Muscle layer of colon (tissue), 2 donors: Measurements from ENCODE around the gene SUDS3.

Source experiments
- H3K27ac ChIP-seq: one replicate; pipeline ENCODE4 v1.7.0; 2013; ENCODE audit warnings: low read depth, mild to moderate bottlenecking, low read length, moderate library complexity
- H3K27me3 ChIP-seq, 2 donors: one replicate each; pipeline ENCODE4 v1.7.0; 2013; ENCODE audit warnings: low read length in 2 of 2, mild to moderate bottlenecking in 2 of 2; ENCODE audit not compliant: insufficient read depth in 2 of 2, control insufficient read depth in 1 of 2
- H3K36me3 ChIP-seq: one replicate; pipeline ENCODE4 v1.7.0; 2013; ENCODE audit warnings: mild to moderate bottlenecking, low read length; ENCODE audit not compliant: insufficient read depth
- H3K4me1 ChIP-seq: one replicate; pipeline ENCODE4 v1.7.0; 2013; ENCODE audit warnings: mild to moderate bottlenecking, low read length; ENCODE audit not compliant: insufficient read depth
- H3K4me3 ChIP-seq, 2 donors: one replicate each; pipeline ENCODE4 v1.7.0; 2013; ENCODE audit warnings: low read length in 2 of 2, low read depth in 1 of 2, mild to moderate bottlenecking in 1 of 2, moderate library complexity in 1 of 2
- H3K9ac ChIP-seq: one replicate; pipeline ENCODE4 v1.7.0; 2013; ENCODE audit warnings: low read length
- H3K9me3 ChIP-seq: one replicate; pipeline ENCODE4 v1.7.0; 2013; ENCODE audit warnings: mild to moderate bottlenecking, low read length
- donor health status: abdominal sarcoma.
- donor health status: Adenocarcinoma of cecum.

SUDS3 gene

GRCh38 chr12:118358008-118358359 lies 18.4 kb upstream of the SUDS3 start:
- H3K27me3 ChIP-seq = no peaks in the 10 kb centered on the region
- H3K27ac ChIP-seq = no peak overlapping the region
- H3K4me1 ChIP-seq = peaks cover 20% of the 10 kb centered on the region
- no peaks in the 10 kb centered on the region for H3K36me3 ChIP-seq
- no peaks in the 10 kb centered on the region for H3K9me3 ChIP-seq
- H3K4me3 ChIP-seq = no peak overlapping the region
- H3K9ac ChIP-seq = no peak overlapping the region

- Histone ChIP-seq H3K4me3 (no peak overlapping the region), H3K27me3 (no peaks in the 10 kb centered on the region), H3K9ac (no peak overlapping the region), H3K4me1 (peaks cover 20% of the 10 kb centered on the region), H3K27ac (no peak overlapping the region), H3K9me3 (no peaks in the 10 kb centered on the region), H3K36me3 (no peaks in the 10 kb centered on the region)
Measured at GRCh38 chr12:118358612-118359540, 17.5 kb upstream of the SUDS3 start.

GRCh38 chr12:118359541-118359915 lies 16.8 kb upstream of the SUDS3 start:
- no peak overlapping the region for H3K9ac ChIP-seq
- H3K27me3 ChIP-seq = no peaks in the 10 kb centered on the region
- H3K4me3 ChIP-seq = no peak overlapping the region
- H3K9me3 ChIP-seq = no peaks in the 10 kb centered on the region
- no peak overlapping the region for H3K27ac ChIP-seq
- H3K36me3 ChIP-seq = no peaks in the 10 kb centered on the region
- H3K4me1 ChIP-seq = peaks cover 20% of the 10 kb centered on the region

- H3K4me3 ChIP-seq = no peak overlapping the region
- no peaks in the 10 kb centered on the region for H3K9me3 ChIP-seq
- H3K36me3 ChIP-seq = no peaks in the 10 kb centered on the region
- no peak overlapping the region for H3K9ac ChIP-seq
- H3K4me1 ChIP-seq = peaks cover 18% of the 10 kb centered on the region
- H3K27ac ChIP-seq = no peak overlapping the region
- no peaks in the 10 kb centered on the region for H3K27me3 ChIP-seq
Measured at GRCh38 chr12:118361092-118361404, 15.3 kb upstream of the SUDS3 start.

GRCh38 chr12:118361889-118362288 lies 14.5 kb upstream of the SUDS3 start:
- Histone ChIP-seq H3K9me3 (no peaks in the 10 kb centered on the region), H3K4me1 (peaks cover 9% of the 10 kb centered on the region), H3K27me3 (no peaks in the 10 kb centered on the region), H3K36me3 (no peaks in the 10 kb centered on the region), H3K4me3 (no peak overlapping the region), H3K9ac (no peak overlapping the region), H3K27ac (no peak overlapping the region)

- H3K4me3 ChIP-seq = no peak overlapping the region
- peaks cover 18% of the 10 kb centered on the region for H3K4me1 ChIP-seq
- no peaks in the 10 kb centered on the region for H3K9me3 ChIP-seq
- no peaks in the 10 kb centered on the region for H3K36me3 ChIP-seq
- H3K9ac ChIP-seq = no peak overlapping the region
- no peaks in the 10 kb centered on the region for H3K27me3 ChIP-seq
- no peak overlapping the region for H3K27ac ChIP-seq
Measured at GRCh38 chr12:118368821-118369220, 7.5 kb upstream of the SUDS3 start.

- Histone ChIP-seq H3K4me3 (peak overlapping the region in 1 of 2 donors; percentile 88), H3K9me3 (no peaks in the 10 kb centered on the region), H3K27ac (no peak overlapping the region), H3K9ac (peak overlapping the region; percentile 19), H3K36me3 (no peaks in the 10 kb centered on the region), H3K4me1 (peaks cover 27% of the 10 kb centered on the region), H3K27me3 (no peaks in the 10 kb centered on the region)
Measured at GRCh38 chr12:118370601-118371000, 5.8 kb upstream of the SUDS3 start.

- Histone ChIP-seq H3K9me3 (no peaks in the 10 kb centered on the region), H3K36me3 (no peaks in the 10 kb centered on the region), H3K4me3 (peak overlapping the region; percentile 88 to 100), H3K27ac (peak overlapping the region; percentile 86), H3K9ac (peak overlapping the region; percentile 61), H3K4me1 (peaks cover 27% of the 10 kb centered on the region), H3K27me3 (no peaks in the 10 kb centered on the region)
Measured at GRCh38 chr12:118371321-118372282, 4.8 kb upstream of the SUDS3 start.

GRCh38 chr12:118372541-118373495 lies 3.5 kb upstream of the SUDS3 start, which contains the start of gene TAOK3:
TAOK3 (minus strand) TSS chr12:118372907; CDS start chr12:118255567, 117,340 bp downstream.
- H3K36me3 ChIP-seq = no peaks in the 10 kb centered on the region
- H3K4me3 ChIP-seq = peak within 1 kb of the TSS; percentile 90 to 100
- H3K27ac ChIP-seq = peak within 1 kb of the TSS; percentile 98
- H3K9ac ChIP-seq = peak within 1 kb of the TSS; percentile 73
- H3K9me3 ChIP-seq = no peaks in the 10 kb centered on the region
- H3K4me1 ChIP-seq = peaks cover 34% of the 10 kb centered on the region
- no peaks in the 10 kb centered on the region for H3K27me3 ChIP-seq

GRCh38 chr12:118373616-118374015 lies 2.7 kb upstream of the SUDS3 start:
- H3K9ac ChIP-seq = peak overlapping the region; percentile 73
- no peaks in the 10 kb centered on the region for H3K27me3 ChIP-seq
- no peaks in the 10 kb centered on the region for H3K36me3 ChIP-seq
- H3K4me3 ChIP-seq = peak overlapping the region; percentile 71 to 90
- no peaks in the 10 kb centered on the region for H3K9me3 ChIP-seq
- peaks cover 39% of the 10 kb centered on the region for H3K4me1 ChIP-seq
- H3K27ac ChIP-seq = peak overlapping the region; percentile 98
